Measurements from ENCODE around the gene FMNL2. TPM values are rescaled to one million over a fixed set of nuclear protein-coding genes. Genes with fewer than 3 reads are reported as not detected.

Gene FMNL2
- total RNA-seq, 1 experiment from 2014 or later = 43.1 TPM

DNA sequence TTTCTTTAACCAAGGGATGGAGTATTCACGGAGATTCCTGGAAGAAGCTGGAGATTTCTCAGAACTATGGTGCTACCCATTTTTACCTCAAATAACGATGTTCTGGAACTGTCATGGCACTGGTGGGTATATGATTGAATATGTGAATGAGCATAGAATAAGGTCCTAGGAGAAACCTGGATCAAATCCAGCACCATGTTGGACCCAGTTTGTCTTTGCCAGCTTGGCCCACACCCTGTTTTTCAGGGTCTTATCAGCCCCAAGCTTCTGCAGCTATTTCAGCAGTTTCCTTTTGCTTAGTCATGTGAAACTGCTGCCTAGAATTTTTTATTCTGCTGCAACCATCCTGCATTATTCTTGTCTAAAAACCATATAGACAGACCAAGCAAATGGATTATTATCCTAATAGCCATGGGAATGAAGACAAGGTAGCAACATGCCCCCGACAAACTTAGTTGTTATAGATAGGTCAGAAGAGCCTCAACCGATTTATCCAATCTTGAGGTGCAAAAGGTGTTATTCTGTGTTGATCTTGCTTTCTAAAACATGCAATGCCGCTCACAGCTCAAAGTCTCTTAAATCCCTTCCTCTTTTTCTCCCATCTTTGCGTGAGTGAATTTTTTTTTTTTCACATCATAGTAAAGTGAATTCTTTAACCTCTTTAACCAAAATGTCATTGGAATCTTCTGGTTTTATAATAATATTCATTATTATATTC is 248.7 kb downstream of the FMNL2 start:
- Histone ChIP-seq H3K27me3 (replicated peaks; ENCODE audit: insufficient read depth, low read depth, low read length, poor library complexity) (no peaks in the 10 kb centered on the region), H3K27ac (ENCODE audit: low read depth, low read length, poor library complexity, severe bottlenecking) (no peak overlapping the region), H3K36me3 (ENCODE audit: insufficient read depth, low read length, poor library complexity, severe bottlenecking) (no peaks in the 10 kb centered on the region), H3K9me3 (ENCODE audit: low read depth, low read length, poor library complexity, severe bottlenecking) (no peaks in the 10 kb centered on the region), H3K4me3 (ENCODE audit: low read depth, low read length, poor library complexity, severe bottlenecking) (no peak overlapping the region), H3K4me1 (ENCODE audit: insufficient read depth, low read length, poor library complexity, severe bottlenecking) (peaks cover 50% of the 10 kb centered on the region)
- TF ChIP-seq CTCF (conservative IDR thresholded peaks at IDR 0.05; ENCODE audit: low read depth, low read length) = no peak
- TF ChIP-seq EZH2 (IDR thresholded peaks at IDR 0.05; ENCODE audit: borderline replicate concordance, low read depth, low read length, poor library complexity, severe bottlenecking) = no peak
- POLR2A ChIA-PET (ENCODE audit: low non-redundant PET) = interaction anchor here (0.5 kb wide), 1 partner anchor 67 kb away, joined by 9 read pairs; no protein-coding TSS in a partner anchor
- intact Hi-C loops (cut with micrococcal nuclease; ENCODE audit: unreplicated experiment) = no loop called here
- no TSS peak for BruUV-seq (replicated peaks)
- CTCF ChIA-PET = no interaction called here
- DNase-seq (ENCODE audit: low spot score) = no peak

DNA sequence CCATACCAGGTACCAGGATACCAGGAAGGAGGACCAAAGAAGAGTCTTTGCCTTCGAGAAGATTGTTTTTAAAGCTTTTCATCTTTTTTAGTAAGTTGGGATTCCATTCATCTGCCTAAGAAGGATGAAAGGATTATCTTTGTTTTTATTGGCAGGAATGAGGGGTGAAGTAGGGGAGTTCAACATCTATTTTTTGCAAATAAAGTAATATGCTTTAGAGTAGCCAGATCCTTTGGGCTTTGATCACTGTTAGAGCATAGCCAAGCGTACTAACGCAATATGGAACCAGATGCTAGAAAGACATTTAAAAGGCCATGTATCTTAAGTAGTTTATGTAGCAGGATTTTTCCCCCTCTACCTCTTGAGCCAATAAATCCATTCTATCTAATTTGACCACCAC is 249.3 kb downstream of the FMNL2 start:
- no peaks in the 10 kb centered on the region for H3K27me3 ChIP-seq (replicated peaks; ENCODE audit: insufficient read depth, low read depth, low read length, poor library complexity)
- no peak overlapping the region for H3K27ac ChIP-seq (ENCODE audit: low read depth, low read length, poor library complexity, severe bottlenecking)
- H3K9me3 ChIP-seq (ENCODE audit: low read depth, low read length, poor library complexity, severe bottlenecking) = no peaks in the 10 kb centered on the region
- TF ChIP-seq EZH2 (IDR thresholded peaks at IDR 0.05; ENCODE audit: borderline replicate concordance, low read depth, low read length, poor library complexity, severe bottlenecking) (no peak), CTCF (conservative IDR thresholded peaks at IDR 0.05; ENCODE audit: low read depth, low read length) (no peak)
- H3K4me1 ChIP-seq (ENCODE audit: insufficient read depth, low read length, poor library complexity, severe bottlenecking) = peaks cover 50% of the 10 kb centered on the region
- CTCF ChIA-PET = no interaction called here
- H3K36me3 ChIP-seq (ENCODE audit: insufficient read depth, low read length, poor library complexity, severe bottlenecking) = no peaks in the 10 kb centered on the region
- POLR2A ChIA-PET (ENCODE audit: low non-redundant PET) = no interaction called here
- intact Hi-C loops (cut with micrococcal nuclease; ENCODE audit: unreplicated experiment) = no loop called here
- H3K4me3 ChIP-seq (ENCODE audit: low read depth, low read length, poor library complexity, severe bottlenecking) = no peak overlapping the region
- DNase-seq (ENCODE audit: low spot score) = no peak
- no TSS peak for BruUV-seq (replicated peaks)

DNA sequence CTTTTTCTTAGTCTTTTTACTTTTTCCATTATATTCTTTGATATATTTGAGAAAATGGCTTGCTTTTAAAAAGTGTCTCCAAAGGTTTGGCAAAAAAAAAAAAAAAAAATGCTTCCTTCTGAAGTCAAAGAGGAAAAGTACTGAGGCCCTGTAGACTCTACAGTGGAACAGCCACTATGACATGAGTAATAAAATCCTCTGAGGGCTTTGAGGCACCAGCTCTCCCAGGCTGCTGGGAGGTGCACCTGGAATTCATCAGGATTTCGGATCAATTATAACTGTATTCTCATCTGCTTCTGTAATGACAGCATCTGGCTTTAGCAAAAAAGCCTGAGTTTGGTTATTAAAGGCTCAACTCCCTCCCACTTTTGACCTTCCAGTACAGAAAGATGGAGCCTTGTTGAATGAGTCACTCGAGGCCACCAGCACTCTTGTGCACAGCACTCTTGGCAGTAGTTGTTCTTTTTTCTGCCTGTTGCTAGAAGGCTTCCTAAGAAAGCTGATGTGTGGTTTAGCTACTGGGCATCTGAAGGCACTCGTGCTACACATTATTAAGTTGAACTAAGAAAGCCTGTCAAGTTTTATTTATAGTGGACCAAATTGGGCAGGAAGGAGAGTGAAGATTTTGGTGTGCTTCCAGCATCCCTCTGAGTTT is 251.0 kb downstream of the FMNL2 start:
- CTCF ChIA-PET = no interaction called here

More for the DNA sequence above, 251.0 kb downstream of the FMNL2 start:
- POLR2A ChIA-PET (ENCODE audit: low non-redundant PET) = interaction anchor here (0.7 kb wide), 4 partner anchors 28 to 1561 kb away, joined by 7 to 22 read pairs (median 10); no protein-coding TSS in a partner anchor
- TF ChIP-seq EZH2 (IDR thresholded peaks at IDR 0.05; ENCODE audit: borderline replicate concordance, low read depth, low read length, poor library complexity, severe bottlenecking) (no peak), CTCF (conservative IDR thresholded peaks at IDR 0.05; ENCODE audit: low read depth, low read length) (no peak)
- intact Hi-C loops (cut with micrococcal nuclease; ENCODE audit: unreplicated experiment) = no loop called here
- Histone ChIP-seq H3K27me3 (replicated peaks; ENCODE audit: insufficient read depth, low read depth, low read length, poor library complexity) (no peaks in the 10 kb centered on the region), H3K36me3 (ENCODE audit: insufficient read depth, low read length, poor library complexity, severe bottlenecking) (no peaks in the 10 kb centered on the region), H3K27ac (ENCODE audit: low read depth, low read length, poor library complexity, severe bottlenecking) (no peak overlapping the region), H3K4me1 (ENCODE audit: insufficient read depth, low read length, poor library complexity, severe bottlenecking) (peaks cover 46% of the 10 kb centered on the region), H3K4me3 (ENCODE audit: low read depth, low read length, poor library complexity, severe bottlenecking) (no peak overlapping the region), H3K9me3 (ENCODE audit: low read depth, low read length, poor library complexity, severe bottlenecking) (no peaks in the 10 kb centered on the region)
- peak; percentile 84 for DNase-seq (ENCODE audit: low spot score)
- BruUV-seq (replicated peaks) = no TSS peak

Measured in A673 (cell line).